GM23248 (cell line): ENCODE results near the gene PTPRT.

ENCODE experiments used
- EZH2 ChIP-seq: fragments of 200-600 bp; sonication (generic); IDR thresholded peaks from 2 replicates; pipeline ENCODE4 v1.6.1; 2018; ENCODE audit warnings: antibody characterized with exemption, mild to moderate bottlenecking; ENCODE audit not compliant: insufficient read depth, poor library complexity, severe bottlenecking
- EZH2phosphoT487 ChIP-seq: fragments of 200-600 bp; sonication (generic); IDR thresholded peaks from 2 replicates; pipeline ENCODE4 v1.6.1; 2018; ENCODE audit warnings: antibody characterized with exemption, moderate library complexity, mild to moderate bottlenecking, low read depth; ENCODE audit not compliant: insufficient read depth

DNA sequence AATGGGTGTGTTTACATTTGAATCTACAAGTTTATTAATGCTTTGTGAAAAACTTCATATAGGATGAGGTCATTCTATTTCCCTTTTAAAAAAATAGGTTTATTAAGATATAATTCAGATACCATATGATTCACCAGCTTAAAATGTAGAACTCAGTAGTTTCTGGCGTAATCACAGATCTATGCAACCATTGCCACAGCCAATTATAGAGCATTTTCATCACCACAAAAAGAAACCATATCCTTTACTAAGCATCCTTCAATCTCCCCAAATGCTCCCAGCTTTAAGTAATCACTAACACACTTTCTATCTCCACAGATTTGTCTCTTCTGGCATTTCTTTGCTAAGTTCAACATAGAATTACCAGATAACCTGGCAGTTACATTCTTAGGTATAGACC is 137.2 kb downstream of the PTPRT start:
- TF ChIP-seq EZH2: no peak
- TF ChIP-seq EZH2phosphoT487: no peak
